ENCODE measurements around the gene CRYL1.

CRYL1 gene

DNA sequence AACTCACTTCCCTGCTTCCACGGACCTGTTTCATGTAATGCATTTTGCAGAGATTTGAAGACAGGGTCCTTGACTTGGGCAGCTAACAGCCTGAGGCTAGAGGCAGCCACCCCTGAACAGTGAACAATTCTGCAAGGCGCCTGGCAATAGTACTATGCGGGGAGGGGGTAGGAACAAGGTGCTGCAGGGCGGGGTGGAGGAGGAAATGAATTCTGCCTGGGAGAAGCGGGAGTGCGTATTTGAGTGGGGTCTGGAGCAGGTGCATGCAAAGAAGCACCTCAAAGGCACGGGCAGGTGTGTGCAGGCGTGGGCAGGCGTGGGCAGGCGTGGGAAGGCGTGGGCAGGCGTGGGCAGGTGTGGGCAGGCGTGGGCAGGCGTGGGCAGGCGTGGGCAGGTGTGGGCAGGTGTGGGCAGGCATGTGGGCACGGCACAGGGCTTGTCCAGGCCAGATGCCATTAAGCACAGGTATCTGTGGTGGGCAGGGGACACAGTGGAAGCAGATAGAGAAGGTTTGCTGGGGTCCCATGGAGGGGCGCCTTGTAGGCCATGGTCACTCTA, 163.1 kb downstream of the CRYL1 start:
- no peak for DNase-seq

DNA sequence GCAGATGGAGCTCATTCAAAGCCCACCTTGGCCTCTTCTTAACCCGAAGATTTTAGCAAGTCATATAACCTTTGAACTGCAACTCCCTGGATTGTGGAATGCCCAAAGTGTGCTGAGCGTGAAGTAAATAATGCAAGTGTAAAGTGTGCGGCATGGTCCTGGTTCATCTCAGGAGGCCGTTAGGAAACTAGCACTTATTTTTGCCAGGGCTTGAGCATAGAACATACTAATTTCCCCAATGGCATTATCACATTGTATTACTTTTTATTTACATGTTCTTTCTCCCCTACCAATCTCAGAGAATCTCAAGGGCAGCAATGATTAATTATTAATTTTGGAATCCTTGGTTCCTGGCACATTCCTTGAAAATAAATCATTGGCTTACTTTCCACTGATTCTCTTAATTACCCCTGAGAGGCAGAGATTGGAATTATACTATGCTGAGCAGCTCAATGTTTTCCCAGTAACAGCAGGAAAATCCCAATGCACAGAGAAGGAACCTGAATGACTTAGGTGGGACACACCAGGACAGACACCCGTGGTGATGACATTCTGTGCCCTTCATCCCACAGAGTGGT, 164.7 kb downstream of the CRYL1 start:
- no peak for DNase-seq

- DNase-seq: no peak
Measured at GRCh38 chr13:20360041-20360491, 165.6 kb downstream of the CRYL1 start.

- DNase-seq: no peak
Measured at GRCh38 chr13:20359335-20359734, 166.3 kb downstream of the CRYL1 start.

- DNase-seq: no peak
Measured at GRCh38 chr13:20358022-20358421, 167.6 kb downstream of the CRYL1 start.

GRCh38 chr13:20356444-20356843, 169.2 kb downstream of the CRYL1 start:
- no peak for DNase-seq

- DNase-seq: no peak
Measured at GRCh38 chr13:20354722-20355121, 170.9 kb downstream of the CRYL1 start.

- no peak for DNase-seq
Measured at GRCh38 chr13:20353973-20354372, 171.7 kb downstream of the CRYL1 start.
